Measurements from ENCODE around the gene TMEM220.

DNA sequence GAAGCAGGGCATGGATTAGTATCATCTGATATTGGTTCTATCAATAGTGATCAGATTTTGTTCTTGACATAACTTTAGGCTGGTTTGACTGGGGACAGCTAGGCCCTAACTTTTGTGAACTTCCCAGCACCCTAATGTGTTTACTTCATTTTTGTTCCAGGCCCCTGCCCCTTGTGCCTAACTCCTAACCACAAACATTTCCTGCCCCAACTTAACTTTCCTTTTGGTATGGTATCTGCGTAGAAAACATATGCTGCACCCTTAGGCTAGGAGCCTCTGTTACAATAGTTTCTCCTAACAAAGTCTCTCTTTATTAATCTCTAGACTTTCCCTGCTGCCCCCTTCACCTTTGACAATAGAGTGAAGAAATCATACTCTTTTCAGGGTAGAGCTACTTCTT is 30.0 kb downstream of the TMEM220 start:
- TF ChIP-seq, protein P1, sequence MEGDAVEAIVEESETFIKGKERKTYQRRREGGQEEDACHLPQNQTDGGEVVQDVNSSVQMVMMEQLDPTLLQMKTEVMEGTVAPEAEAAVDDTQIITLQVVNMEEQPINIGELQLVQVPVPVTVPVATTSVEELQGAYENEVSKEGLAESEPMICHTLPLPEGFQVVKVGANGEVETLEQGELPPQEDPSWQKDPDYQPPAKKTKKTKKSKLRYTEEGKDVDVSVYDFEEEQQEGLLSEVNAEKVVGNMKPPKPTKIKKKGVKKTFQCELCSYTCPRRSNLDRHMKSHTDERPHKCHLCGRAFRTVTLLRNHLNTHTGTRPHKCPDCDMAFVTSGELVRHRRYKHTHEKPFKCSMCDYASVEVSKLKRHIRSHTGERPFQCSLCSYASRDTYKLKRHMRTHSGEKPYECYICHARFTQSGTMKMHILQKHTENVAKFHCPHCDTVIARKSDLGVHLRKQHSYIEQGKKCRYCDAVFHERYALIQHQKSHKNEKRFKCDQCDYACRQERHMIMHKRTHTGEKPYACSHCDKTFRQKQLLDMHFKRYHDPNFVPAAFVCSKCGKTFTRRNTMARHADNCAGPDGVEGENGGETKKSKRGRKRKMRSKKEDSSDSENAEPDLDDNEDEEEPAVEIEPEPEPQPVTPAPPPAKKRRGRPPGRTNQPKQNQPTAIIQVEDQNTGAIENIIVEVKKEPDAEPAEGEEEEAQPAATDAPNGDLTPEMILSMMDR (IDR thresholded peaks at IDR 0.05; ENCODE audit: low read length): no peak
- no peak for TF ChIP-seq EZH2 (optimal IDR thresholded peaks at IDR 0.05; ENCODE audit: low read depth, low read length)

Measured in MM.1S (cell line).